Lung (tissue), 12 donors: ENCODE results near the gene GMPR2. TPM values are rescaled to one million over a fixed set of nuclear protein-coding genes. Genes with fewer than 3 reads are reported as not detected.

ENCODE experiments used
- ATAC-seq: fragments of 200-7000 bp; cut with Tn5 transposase; one replicate; pipeline ENCODE4 v1.9.1; 2020; ENCODE audit warnings: moderate number of reproducible peaks; ENCODE audit not compliant: insufficient read depth, low FRiP score
- DNase-seq, 3 donors: peaks; one replicate each; pipeline ENCODE4 v3.0.0-alpha.2; 2013 to 2017
- H3K27ac ChIP-seq, 2 donors: one replicate each; pipeline ENCODE4 v1.5.1; 2013; ENCODE audit warnings: mild to moderate bottlenecking in 2 of 2, moderate library complexity in 2 of 2, control low read depth in 1 of 2, inconsistent platforms in 1 of 2, low read depth in 1 of 2, low read length in 1 of 2
- H3K27me3 ChIP-seq, 3 donors: one replicate each; pipeline ENCODE4 v1.5.1; 2013; ENCODE audit warnings: low read length in 2 of 3; ENCODE audit not compliant: control insufficient read depth in 3 of 3, insufficient read depth in 3 of 3
- H3K36me3 ChIP-seq, 4 donors: one replicate each; pipeline ENCODE4 v1.5.1; 2013; ENCODE audit warnings: low read length in 4 of 4, mild to moderate bottlenecking in 1 of 4, moderate library complexity in 1 of 4; ENCODE audit not compliant: control insufficient read depth in 4 of 4, insufficient read depth in 4 of 4
- H3K4me1 ChIP-seq, 5 donors: one replicate each; pipeline ENCODE4 v1.5.1; 2013; ENCODE audit warnings: low read length in 5 of 5, mild to moderate bottlenecking in 2 of 5, moderate library complexity in 1 of 5; ENCODE audit not compliant: control insufficient read depth in 5 of 5, insufficient read depth in 5 of 5
- H3K4me3 ChIP-seq: one replicate; pipeline ENCODE4 v1.5.1; 2013; ENCODE audit warnings: mild to moderate bottlenecking, control low read depth, moderate library complexity
- H3K9ac ChIP-seq, 2 donors: one replicate each; pipeline ENCODE4 v1.5.1; 2013; ENCODE audit warnings: low read length in 2 of 2, control low read depth in 1 of 2; ENCODE audit not compliant: insufficient read depth in 1 of 2
- H3K9me3 ChIP-seq, 4 donors: one replicate each; pipeline ENCODE4 v1.5.1; 2013; ENCODE audit warnings: low read length in 3 of 4, mild to moderate bottlenecking in 1 of 4, moderate library complexity in 1 of 4; ENCODE audit not compliant: control insufficient read depth in 4 of 4, insufficient read depth in 3 of 4
- WGBS, 2 donors: extraction: QIAGEN DNeasy Blood & Tissue Kit; methylation state at CpG; one replicate each; pipeline ENCODE4 v1.1.7; 2013; 5-methylcytosine and 5-hydroxymethylcytosine counted together
- polyA plus RNA-seq, 2 donors: library from polyadenylated mRNA; stranded (reverse); fragments of 200-250 nt; gene quantifications; one replicate each; pipeline ENCODE4 v1.2.1, GENCODE V29; 2013
- total RNA-seq, 2 donors: library from RNA; depleted of rRNA in 1 of 2; stranded (reverse); fragments of >200 nt in 1 of 2; gene quantifications; one replicate each; pipeline ENCODE4 v1.2.1, GENCODE V29; 2014 to 2021
- TF ChIP-seq, protein P1 (sequence below): IDR thresholded peaks from 2 replicates; pipeline ENCODE4 v1.5.1; 2012; ENCODE audit warnings: mild to moderate bottlenecking; ENCODE audit errors: control extremely low read depth, extremely low read depth
- donor health status: control.
- donor health status: control.
- donor health status: Bipolar disorder and iron deficiency.
- donor health status: healthy.
- donor health status: DM: yes; HTN: yes; CAD: no.

GMPR2 gene
- total and polyA plus RNA-seq, 4 donors, result 42.9 to 71.1 (median 63.1) TPM

DNA sequence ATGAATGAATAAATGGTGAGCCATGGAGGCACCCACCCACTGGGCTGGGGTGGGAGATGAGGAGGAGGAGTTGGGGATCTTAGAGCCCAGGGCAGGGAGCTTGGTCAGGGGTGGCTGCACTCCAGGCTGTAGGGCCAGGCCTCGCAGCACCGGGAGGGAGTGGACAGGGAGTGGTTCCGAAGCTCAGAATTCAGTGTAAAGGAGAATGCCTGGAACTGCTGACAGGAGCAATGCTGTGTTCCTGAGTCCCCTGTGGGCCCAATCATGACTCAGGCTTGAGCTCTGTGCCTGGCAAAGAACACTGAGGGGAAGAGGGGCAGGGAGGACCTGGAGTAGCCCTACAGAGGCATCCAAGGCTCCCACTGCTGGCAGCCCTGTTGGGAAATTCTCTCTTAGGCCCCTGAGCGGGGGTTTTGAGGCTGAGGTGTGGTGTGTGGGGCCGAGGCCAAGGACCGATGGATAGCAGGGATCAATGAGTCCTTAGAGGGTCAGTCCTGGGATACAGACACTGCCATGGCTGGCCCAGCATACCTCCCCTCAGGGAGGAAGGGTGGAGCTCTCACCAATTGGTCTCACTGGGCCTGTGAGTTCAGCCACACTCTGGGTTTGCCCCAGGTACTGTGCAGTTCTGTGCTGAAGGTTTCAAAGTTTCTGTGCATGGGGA lies 48.2 kb downstream of the GMPR2 start:
- TF ChIP-seq, protein P1, sequence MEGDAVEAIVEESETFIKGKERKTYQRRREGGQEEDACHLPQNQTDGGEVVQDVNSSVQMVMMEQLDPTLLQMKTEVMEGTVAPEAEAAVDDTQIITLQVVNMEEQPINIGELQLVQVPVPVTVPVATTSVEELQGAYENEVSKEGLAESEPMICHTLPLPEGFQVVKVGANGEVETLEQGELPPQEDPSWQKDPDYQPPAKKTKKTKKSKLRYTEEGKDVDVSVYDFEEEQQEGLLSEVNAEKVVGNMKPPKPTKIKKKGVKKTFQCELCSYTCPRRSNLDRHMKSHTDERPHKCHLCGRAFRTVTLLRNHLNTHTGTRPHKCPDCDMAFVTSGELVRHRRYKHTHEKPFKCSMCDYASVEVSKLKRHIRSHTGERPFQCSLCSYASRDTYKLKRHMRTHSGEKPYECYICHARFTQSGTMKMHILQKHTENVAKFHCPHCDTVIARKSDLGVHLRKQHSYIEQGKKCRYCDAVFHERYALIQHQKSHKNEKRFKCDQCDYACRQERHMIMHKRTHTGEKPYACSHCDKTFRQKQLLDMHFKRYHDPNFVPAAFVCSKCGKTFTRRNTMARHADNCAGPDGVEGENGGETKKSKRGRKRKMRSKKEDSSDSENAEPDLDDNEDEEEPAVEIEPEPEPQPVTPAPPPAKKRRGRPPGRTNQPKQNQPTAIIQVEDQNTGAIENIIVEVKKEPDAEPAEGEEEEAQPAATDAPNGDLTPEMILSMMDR, result no peak
- ATAC-seq, result no peak
- Histone ChIP-seq H3K27me3 (no peaks in the 10 kb centered on the region), H3K9me3 (no peaks in the 10 kb centered on the region), H3K36me3 (no peaks in the 10 kb centered on the region), H3K9ac (no peak overlapping the region), H3K27ac (peak overlapping the region in 1 of 2 donors; percentile 56), H3K4me1 (peaks cover 0 to 5% (median 0%) of the 10 kb centered on the region in 5 donors), H3K4me3 (no peak overlapping the region)
- 84 to 96% methylated on average over 6 of the region's 6 CpGs for WGBS, 2 donors
- no peak for DNase-seq

DNA sequence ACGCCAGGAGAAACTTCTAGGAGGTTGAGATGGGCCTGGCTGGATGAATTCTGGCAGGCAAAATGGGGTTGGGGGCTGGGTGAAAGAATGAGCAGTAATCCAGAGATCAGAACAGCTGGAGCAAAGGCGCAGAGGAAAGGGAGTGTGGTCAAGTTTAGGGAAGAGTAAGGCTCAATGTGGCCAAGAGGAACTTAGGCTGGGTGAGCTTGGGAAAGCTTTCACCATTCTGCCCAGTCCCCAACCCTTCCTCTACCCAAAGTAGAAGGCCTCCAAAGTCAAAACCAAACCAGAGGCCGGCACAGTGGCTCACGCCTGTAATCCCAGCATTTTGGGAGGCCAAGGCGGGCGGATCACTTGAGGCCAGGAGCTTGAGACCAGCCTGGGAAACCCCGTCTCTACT lies 48.9 kb downstream of the GMPR2 start:
- Histone ChIP-seq H3K9ac (no peak overlapping the region), H3K4me1 (peaks cover 0 to 5% (median 0%) of the 10 kb centered on the region in 5 donors), H3K4me3 (no peak overlapping the region), H3K27me3 (no peaks in the 10 kb centered on the region), H3K36me3 (no peaks in the 10 kb centered on the region), H3K9me3 (no peaks in the 10 kb centered on the region), H3K27ac (no peak overlapping the region)
- DNase-seq (no peak), ATAC-seq (no peak)
- 71 to 83% methylated on average over 7 of the region's 7 CpGs for WGBS, 2 donors
- TF ChIP-seq, protein P1, result no peak

DNA sequence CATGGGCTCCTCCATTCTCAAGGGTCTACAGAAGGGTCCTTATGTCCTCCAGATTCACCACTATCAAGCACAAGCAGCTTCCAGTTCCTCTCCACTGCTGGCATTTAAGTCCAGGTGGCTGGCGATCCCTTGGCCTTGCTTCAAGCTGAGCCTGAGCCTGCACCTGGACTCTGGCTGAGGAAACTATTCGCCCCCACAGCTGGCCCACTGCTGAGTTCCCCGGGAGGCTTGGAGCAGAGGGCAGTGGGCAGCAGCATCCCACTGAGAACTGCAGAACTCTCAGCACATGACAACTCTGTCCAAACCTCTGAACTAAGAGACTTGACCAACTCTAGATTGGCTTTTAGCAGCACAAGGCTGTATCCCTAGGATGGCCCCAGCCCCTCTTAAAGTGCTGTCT lies 50.0 kb downstream of the GMPR2 start:
- no peak for DNase-seq
- 75 to 81% methylated on average over 3 of the region's 3 CpGs for WGBS, 2 donors
- H3K27ac ChIP-seq, result peak overlapping the region in 1 of 2 donors; percentile 22

More for the DNA sequence above, 50.0 kb downstream of the GMPR2 start:
- Histone ChIP-seq H3K36me3 (no peaks in the 10 kb centered on the region), H3K4me3 (no peak overlapping the region), H3K9me3 (no peaks in the 10 kb centered on the region), H3K27me3 (no peaks in the 10 kb centered on the region), H3K4me1 (peaks cover 0 to 5% (median 0%) of the 10 kb centered on the region in 5 donors), H3K9ac (no peak overlapping the region)
- TF ChIP-seq, protein P1, result no peak
- no peak for ATAC-seq
